Femur (tissue), 1 donor: ENCODE data around the gene TMX4.

ENCODE experiments used
- DNase-seq: peaks from one replicate; pipeline ENCODE4 v3.0.0-alpha.2; 2017

TMX4 gene

DNA sequence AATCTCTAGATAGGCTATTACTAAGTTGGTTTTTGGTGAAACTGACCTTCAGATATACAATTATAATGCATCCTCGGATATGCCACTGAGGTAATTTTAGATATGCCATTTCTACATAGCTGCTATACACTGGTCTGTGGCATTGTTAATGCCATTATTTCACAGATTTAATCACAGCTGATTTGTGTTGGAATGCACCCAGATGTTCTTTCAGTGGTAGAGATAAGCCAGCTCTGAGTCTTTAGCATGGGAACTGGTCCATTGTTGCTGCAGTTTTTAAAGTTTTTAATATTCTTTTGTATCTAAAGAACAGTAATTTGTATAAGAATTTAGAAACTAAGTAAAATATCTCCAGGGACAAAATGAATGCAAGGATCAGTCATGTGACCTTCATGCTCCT, 6.8 kb downstream of the TMX4 start:
- no peak for DNase-seq

DNA sequence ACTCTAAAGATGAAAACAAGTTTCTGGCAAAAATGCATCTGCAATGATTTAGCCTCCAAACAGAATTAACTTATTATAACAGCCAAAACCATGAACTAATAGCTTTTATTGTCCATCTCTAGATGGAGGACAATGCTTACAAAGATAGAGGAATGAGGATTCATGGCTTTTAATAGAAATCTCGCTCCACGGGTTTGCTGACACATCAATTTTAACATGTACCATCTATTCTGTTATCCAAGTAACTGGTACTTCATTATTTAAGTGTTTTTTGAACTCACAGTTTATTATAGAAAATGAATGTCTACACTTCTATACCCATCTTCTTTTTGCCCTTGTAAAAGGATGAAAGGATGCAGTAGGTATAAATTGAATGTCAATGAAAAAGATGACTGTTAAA, 10.8 kb downstream of the TMX4 start:
- no peak for DNase-seq

GRCh38 chr20:8007490-8007889, 12.1 kb downstream of the TMX4 start:
- no peak for DNase-seq

GRCh38 chr20:8005575-8006366, 13.8 kb downstream of the TMX4 start:
- no peak for DNase-seq

DNA sequence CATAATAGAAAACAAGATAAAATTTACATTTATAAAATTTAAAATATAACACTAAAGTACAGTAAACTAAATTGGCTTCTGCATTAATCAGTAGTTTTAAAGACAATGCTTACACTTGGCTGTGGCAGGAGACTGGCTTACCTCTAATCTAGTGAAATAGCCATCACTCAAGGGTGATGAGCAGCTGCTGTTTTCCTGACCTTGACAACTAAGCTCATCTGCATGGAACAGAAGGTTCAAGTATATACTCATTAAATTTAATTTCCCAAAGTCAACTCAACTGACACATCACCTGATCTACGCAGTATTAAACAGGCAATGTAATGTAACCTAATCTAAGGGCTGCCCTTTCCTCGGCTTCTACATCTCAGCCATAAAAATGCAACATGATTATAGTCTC, 14.5 kb downstream of the TMX4 start:
- DNase-seq = no peak

DNA sequence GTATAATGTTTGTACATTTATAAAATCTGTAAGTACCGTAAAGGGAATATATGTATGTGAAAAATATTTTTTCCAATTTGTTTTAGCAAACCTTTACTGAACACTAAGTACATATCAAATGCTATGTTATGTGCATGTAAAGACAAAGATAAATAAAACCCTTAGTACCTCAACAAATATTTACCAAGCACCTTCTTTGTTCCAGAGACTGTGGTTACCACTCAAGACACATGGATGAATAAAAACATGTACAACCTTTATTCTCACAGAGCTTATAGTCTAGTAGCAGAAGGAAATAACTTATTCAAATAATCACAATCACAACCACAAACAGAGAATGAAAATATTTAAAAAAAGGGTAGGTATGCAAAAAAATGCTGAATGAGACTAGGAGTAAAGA, 17.5 kb downstream of the TMX4 start:
- DNase-seq = no peak

DNA sequence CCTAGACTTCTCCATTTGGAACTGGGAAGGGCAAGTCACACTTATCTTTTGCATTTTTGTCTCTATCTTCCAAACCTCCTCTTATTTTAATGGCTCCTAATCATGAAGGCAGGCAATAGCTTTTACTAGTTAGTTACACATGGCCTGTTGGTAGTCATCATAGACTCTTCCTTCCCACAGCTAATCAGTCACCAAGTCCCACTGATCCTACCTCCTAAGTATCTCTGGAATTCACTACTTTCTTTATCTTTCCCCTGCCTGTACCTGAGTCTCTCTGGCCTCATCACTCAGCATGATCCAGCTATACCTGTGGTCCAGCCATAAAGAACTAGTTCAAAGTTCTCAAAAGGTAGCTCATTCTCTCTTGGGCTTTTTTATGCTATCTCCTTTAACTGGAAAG, 18.8 kb downstream of the TMX4 start:
- DNase-seq = no peak

DNA sequence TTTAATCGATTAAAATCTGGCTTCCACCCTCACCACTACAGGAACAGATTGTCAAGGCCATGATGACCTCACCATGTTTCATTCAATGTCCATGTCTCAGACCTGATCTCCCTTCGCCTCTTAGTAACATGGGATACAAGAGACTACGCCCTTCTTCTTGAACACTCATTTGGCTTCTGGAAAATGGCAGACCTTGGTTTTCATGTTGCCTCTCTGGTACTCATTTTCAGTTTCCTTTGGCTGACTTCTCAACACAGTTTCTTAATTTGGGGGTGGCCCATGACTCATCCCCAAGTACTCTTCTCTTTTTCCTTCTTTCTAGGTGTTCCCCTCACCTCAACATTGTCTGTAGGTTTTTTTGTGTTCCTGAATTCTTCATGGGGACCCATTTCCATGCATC, 22.7 kb downstream of the TMX4 start:
- no peak for DNase-seq

DNA sequence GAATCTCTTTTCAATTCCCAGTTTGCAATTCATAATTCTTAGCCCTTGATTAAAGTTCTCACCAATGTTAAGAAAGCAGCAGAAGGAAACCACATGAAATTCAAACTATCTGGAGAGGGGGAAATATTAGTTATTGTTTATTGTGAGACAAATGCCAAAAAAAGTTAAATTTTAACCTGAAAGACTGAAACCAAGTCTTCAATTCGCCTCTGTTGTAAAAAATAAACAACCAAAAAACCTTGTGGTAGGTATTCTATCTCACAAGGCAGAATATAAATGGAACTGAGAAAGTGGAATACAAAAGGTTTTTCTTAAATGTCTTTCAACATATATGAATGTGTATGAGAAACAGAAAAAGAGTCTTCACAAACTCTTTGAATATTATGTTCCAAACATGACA, 24.8 kb downstream of the TMX4 start:
- DNase-seq = no peak

DNA sequence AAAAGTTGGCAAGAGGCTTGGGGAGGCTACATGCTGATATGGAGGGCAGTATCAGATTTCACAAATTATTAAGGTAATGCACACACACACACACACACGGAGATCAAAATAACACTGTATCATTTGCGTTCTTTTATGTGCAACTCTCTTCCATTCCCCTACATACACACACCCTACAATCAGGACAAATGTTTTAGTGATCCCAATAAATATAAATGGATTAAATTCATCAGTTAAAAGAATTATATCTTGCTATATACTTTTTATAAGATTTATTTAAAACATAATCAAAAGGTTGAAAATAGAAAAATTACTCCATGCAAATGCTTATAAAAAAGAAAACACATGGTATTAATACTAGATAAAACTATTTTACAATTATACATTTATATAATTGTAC, 25.9 kb downstream of the TMX4 start:
- DNase-seq = no peak

DNA sequence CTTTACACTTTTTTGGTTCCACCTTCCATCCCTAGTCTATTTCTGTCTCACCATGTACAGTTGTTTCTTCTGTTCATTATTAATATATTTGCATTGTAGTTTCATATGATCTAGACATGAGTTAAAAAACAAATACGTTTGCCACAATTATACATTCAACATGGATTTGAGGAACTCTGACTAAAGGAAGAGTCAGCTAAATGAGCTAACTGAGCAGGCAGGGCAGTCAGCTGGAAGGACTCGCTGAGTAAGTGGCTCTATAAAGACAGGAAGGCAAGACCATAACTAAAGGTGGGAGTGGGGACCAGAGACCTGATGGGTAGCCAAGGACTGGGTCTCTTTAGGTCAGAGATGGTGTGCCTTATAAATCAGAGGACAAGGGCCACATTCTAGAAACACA, 26.3 kb downstream of the TMX4 start:
- DNase-seq = no peak

DNA sequence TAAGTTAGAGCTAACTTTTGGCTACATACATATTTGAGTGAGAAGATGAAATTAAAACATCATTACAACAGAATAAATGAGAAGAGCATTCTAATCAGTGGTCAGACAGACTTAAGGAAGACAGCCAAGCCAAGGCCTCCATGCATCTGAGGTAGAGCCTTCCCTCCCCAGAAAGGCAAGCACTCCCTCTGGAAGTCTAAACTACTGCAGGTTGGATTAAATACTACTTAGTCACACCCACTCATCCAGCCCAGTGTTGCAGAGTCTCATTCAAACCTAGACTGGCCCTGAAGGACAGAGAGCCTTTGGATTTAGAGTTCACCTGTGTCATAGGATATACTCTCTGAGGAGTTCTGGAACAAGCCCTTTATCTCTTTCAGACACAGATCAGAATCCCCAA, 29.2 kb downstream of the TMX4 start:
- no peak for DNase-seq

DNA sequence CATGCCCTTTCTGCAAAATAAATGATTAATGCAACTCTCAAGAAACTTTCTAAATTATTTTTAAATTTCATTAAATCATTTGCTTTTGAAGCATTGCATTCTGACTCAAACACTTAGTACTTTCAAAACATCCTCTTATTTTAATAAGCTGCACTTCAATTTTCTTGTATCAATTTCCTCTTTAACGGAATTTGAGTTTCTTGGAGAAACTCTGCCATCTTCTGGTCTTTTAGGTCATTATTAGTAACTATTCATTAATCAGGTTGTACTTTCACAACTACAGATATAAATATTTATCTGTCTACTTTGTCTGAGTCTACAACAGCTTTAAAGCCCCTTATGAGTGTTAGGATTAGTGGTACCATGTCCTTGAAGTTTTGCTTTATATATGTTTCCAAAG, 30.2 kb downstream of the TMX4 start:
- DNase-seq = no peak

- no peak for DNase-seq
Observed at GRCh38 chr20:7985916-7986315, 33.6 kb downstream of the TMX4 start.

DNA sequence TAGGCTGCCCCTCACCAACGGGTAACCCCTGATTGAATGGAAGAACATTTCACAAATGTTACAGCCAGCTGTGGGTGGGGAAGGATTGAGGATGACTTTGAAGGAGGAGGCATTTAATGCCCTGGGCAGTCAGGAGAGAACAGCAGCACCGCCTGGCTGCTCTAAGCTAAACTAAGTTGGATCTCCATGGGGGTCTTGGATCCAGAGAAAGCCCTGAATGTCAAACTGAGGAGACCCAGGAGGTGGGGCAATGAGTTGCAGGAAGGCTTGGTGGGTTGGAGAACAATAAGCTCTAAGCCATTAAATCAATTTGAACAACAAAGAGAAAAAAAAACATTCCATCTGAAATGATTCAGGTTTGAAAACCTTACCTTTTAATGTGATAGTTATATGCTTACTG, 35.4 kb downstream of the TMX4 start:
- no peak for DNase-seq

GRCh38 chr20:7981374-7981773, 38.2 kb downstream of the TMX4 start:
- no peak for DNase-seq

GRCh38 chr20:7980332-7981046, 39.1 kb downstream of the TMX4 start:
- DNase-seq = no peak

GRCh38 chr20:7977709-7978108, 41.9 kb downstream of the TMX4 start:
- DNase-seq = no peak

GRCh38 chr20:7975851-7976414, 43.6 kb downstream of the TMX4 start:
- DNase-seq = no peak

DNA sequence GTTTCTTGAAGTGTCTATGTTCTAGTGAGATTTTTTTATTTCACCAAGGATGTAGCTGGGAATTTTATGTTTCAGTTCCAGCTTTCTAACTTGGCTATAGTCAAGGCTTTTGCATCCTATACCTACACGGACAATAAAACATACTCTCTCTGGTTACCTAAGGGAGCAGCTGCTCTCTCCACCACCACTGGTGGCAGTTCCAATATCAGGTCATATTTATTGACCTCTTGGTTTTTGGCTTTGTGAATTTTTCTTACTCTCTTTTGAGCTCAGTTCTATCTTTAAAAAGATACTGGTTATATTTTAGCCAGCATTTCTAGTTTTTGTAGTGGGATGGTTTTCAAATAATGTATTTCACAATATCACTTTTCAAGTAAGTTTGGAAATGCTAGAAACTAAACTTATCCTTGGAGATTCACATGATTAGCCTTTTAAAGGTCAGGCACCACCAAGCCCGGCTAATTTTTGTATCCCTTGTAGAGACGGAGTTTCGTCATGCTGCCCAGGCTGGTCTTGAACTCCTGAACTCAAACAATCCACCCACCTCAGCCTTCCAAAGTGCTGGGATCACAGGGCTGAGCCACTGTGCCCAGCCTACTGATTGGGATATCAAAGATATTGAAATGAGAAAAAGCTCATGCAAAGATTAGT, 44.7 kb downstream of the TMX4 start:
- no peak for DNase-seq

GRCh38 chr20:7971536-7972280, 47.9 kb downstream of the TMX4 start:
- DNase-seq = no peak

DNA sequence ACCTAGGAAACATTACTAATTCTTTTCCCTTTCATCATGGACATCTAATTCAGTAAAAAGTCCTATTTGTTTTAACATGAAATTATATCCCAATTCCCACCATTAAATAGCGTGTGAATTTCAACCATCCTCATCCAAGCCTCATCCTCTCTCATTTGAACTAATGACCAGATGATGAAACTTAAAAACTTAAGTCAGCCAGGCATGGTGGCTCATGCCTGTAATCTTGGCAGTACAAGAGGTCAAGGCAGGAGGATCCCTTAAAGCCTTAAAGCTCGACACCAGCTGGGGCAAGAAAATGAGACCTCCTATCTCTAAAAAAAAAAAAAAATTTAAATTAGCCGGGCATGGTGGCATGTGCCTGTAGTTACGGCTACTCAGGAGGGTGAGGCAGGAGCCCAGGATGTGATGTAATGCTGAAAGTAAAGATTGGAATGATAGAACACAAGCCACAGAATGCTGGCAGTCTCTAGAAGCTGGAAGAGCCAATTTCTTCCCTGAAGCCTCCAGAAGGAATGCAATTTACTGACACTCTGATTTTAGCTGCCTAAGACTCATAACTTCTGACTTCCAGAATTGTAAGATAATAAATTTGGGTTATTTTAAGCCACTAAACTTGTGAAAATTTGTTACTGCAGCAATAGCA, 52.2 kb downstream of the TMX4 start:
- DNase-seq = no peak

GRCh38 chr20:7966176-7966575, 53.4 kb downstream of the TMX4 start:
- DNase-seq = no peak
